Measurements from ENCODE around the gene NIBAN1.

Gene NIBAN1

GRCh38 chr1:184945678-184946412 lies 28.5 kb downstream of the NIBAN1 start:
- no peak overlapping the region for H3K4me3 ChIP-seq (ENCODE audit: low read depth, low read length)
- H3K9me3 ChIP-seq (ENCODE audit: severe bottlenecking), result no peaks in the 10 kb centered on the region
- DNase-seq, result no peak
- H3K27ac ChIP-seq, result no peak overlapping the region
- H3K27me3 ChIP-seq (ENCODE audit: insufficient read depth, low read depth, severe bottlenecking), result no peaks in the 10 kb centered on the region
- no peak for TF ChIP-seq CTCF (IDR thresholded peaks at IDR 0.05; ENCODE audit: low read depth, low read length)
- no peaks in the 10 kb centered on the region for H3K36me3 ChIP-seq

GRCh38 chr1:184945029-184945428 lies 29.3 kb downstream of the NIBAN1 start:
- Histone ChIP-seq H3K27me3 (ENCODE audit: insufficient read depth, low read depth, severe bottlenecking) (no peaks in the 10 kb centered on the region), H3K36me3 (no peaks in the 10 kb centered on the region), H3K9me3 (ENCODE audit: severe bottlenecking) (no peaks in the 10 kb centered on the region), H3K4me3 (ENCODE audit: low read depth, low read length) (no peak overlapping the region), H3K27ac (no peak overlapping the region)
- no peak for TF ChIP-seq CTCF (IDR thresholded peaks at IDR 0.05; ENCODE audit: low read depth, low read length)
- no peak for DNase-seq

- H3K27ac ChIP-seq, result no peak overlapping the region
- H3K4me3 ChIP-seq (ENCODE audit: low read depth, low read length), result no peak overlapping the region
- no peaks in the 10 kb centered on the region for H3K27me3 ChIP-seq (ENCODE audit: insufficient read depth, low read depth, severe bottlenecking)
- no peaks in the 10 kb centered on the region for H3K9me3 ChIP-seq (ENCODE audit: severe bottlenecking)
- no peak for DNase-seq
- no peak for TF ChIP-seq CTCF (IDR thresholded peaks at IDR 0.05; ENCODE audit: low read depth, low read length)
- no peaks in the 10 kb centered on the region for H3K36me3 ChIP-seq
Measured at GRCh38 chr1:184943998-184944397, 30.3 kb downstream of the NIBAN1 start.

- Histone ChIP-seq H3K9me3 (ENCODE audit: severe bottlenecking) (no peaks in the 10 kb centered on the region), H3K4me3 (ENCODE audit: low read depth, low read length) (no peak overlapping the region), H3K27me3 (ENCODE audit: insufficient read depth, low read depth, severe bottlenecking) (no peaks in the 10 kb centered on the region), H3K36me3 (no peaks in the 10 kb centered on the region), H3K27ac (no peak overlapping the region)
- TF ChIP-seq CTCF (IDR thresholded peaks at IDR 0.05; ENCODE audit: low read depth, low read length), result no peak
- DNase-seq, result no peak
Measured at GRCh38 chr1:184941735-184942134, 32.6 kb downstream of the NIBAN1 start.

- DNase-seq, result no peak
- no peak for TF ChIP-seq CTCF (IDR thresholded peaks at IDR 0.05; ENCODE audit: low read depth, low read length)
- no peak overlapping the region for H3K27ac ChIP-seq
- no peaks in the 10 kb centered on the region for H3K36me3 ChIP-seq
- no peaks in the 10 kb centered on the region for H3K9me3 ChIP-seq (ENCODE audit: severe bottlenecking)
- H3K27me3 ChIP-seq (ENCODE audit: insufficient read depth, low read depth, severe bottlenecking), result no peaks in the 10 kb centered on the region
- H3K4me3 ChIP-seq (ENCODE audit: low read depth, low read length), result no peak overlapping the region
Measured at GRCh38 chr1:184941410-184941733, 32.9 kb downstream of the NIBAN1 start.

All from WERI-Rb-1 (cell line).